CD14-positive monocyte (primary cell): Measurements from ENCODE around the gene LPIN2. TPM values are rescaled to one million over a fixed set of nuclear protein-coding genes. Genes with fewer than 3 reads are reported as not detected.

Source experiments
- DNase-seq, 3 donors: peaks; one replicate each; pipeline ENCODE4 v3.0.0-alpha.2; 2011 to 2022
- H2AFZ ChIP-seq: 2 replicates; pipeline ENCODE4 v1.6.0; 2012; ENCODE audit warnings: mild to moderate bottlenecking, low read depth, low read length, inconsistent platforms; ENCODE audit not compliant: insufficient read depth, poor library complexity, severe bottlenecking
- H3K27ac ChIP-seq, 2 donors: 1 replicate in 1 of 2; 2 replicates in 1 of 2; pipeline ENCODE4 v1.5.1; 2012 to 2013; ENCODE audit warnings: low read length in 2 of 2, control low read depth in 1 of 2, inconsistent platforms in 1 of 2, low read depth in 1 of 2, mild to moderate bottlenecking in 1 of 2
- H3K27me3 ChIP-seq, 2 donors: one replicate each; pipeline versions ENCODE4 v1.6.0 to v1.6.1; 2011 to 2013; ENCODE audit warnings: low read length in 2 of 2; ENCODE audit not compliant: control insufficient read depth in 2 of 2, insufficient read depth in 2 of 2
- H3K36me3 ChIP-seq, 2 donors: replicated peaks in 1 of 2; 1 replicate in 1 of 2; 2 replicates in 1 of 2; pipeline versions ENCODE4 v1.5.1 to v1.6.1; 2012 to 2013; ENCODE audit warnings: low read length in 2 of 2, control low read depth in 1 of 2, inconsistent platforms in 1 of 2, mild to moderate bottlenecking in 1 of 2; ENCODE audit not compliant: insufficient read depth in 2 of 2, control insufficient read depth in 1 of 2
- H3K4me1 ChIP-seq, 2 donors: 1 replicate in 1 of 2; 2 replicates in 1 of 2; pipeline versions ENCODE4 v1.5.1 to v1.6.1; 2012 to 2013; ENCODE audit warnings: low read length in 2 of 2, control low read depth in 1 of 2, inconsistent platforms in 1 of 2, mild to moderate bottlenecking in 1 of 2, moderate library complexity in 1 of 2; ENCODE audit not compliant: insufficient read depth in 2 of 2, control insufficient read depth in 1 of 2
- H3K4me2 ChIP-seq: replicated peaks from 2 replicates; pipeline ENCODE3; 2012; ENCODE audit warnings: low read length, moderate library complexity, mild to moderate bottlenecking; ENCODE audit not compliant: poor library complexity, severe bottlenecking; ENCODE audit errors: extremely low read depth
- H3K4me3 ChIP-seq, 3 experiments: fragments of 200-600 bp in 1 of 3; sonication (generic) in 1 of 3; replicated peaks in 1 of 3; 1 replicate in 2 of 3; 2 replicates in 1 of 3; pipeline ENCODE4 v1.5.1; 2011 to 2013; ENCODE audit warnings: low read length in 3 of 3, mild to moderate bottlenecking in 3 of 3, control low read depth in 2 of 3, low read depth in 2 of 3, inconsistent platforms in 1 of 3, moderate library complexity in 1 of 3
- H3K79me2 ChIP-seq: 2 replicates; pipeline ENCODE4 v1.6.0; 2012; ENCODE audit warnings: mild to moderate bottlenecking, control low read depth, inconsistent platforms, low read length, moderate library complexity; ENCODE audit not compliant: insufficient read depth
- H3K9ac ChIP-seq: 2 replicates; pipeline ENCODE4 v1.6.0; 2017; ENCODE audit warnings: low read length, mild to moderate bottlenecking; ENCODE audit not compliant: insufficient read depth, poor library complexity, severe bottlenecking
- H3K9me3 ChIP-seq, 2 donors: replicated peaks in 1 of 2; 1 replicate in 1 of 2; 2 replicates in 1 of 2; pipeline versions ENCODE4 v1.5.1 to v1.6.1; 2012 to 2013; ENCODE audit warnings: low read length in 2 of 2, control low read depth in 1 of 2; ENCODE audit not compliant: control insufficient read depth in 1 of 2, insufficient read depth in 1 of 2
- H4K20me1 ChIP-seq: 2 replicates; pipeline ENCODE4 v1.6.0; 2012; ENCODE audit warnings: mild to moderate bottlenecking, low read length, control low read depth, moderate library complexity; ENCODE audit not compliant: insufficient read depth
- H3K27ac Mint-ChIP-seq, 7 donors: one replicate each; pipeline ENCODE4 v1.8.0; 2020; ENCODE audit warnings: mild to moderate bottlenecking in 7 of 7, mixed read lengths in 7 of 7, moderate library complexity in 6 of 7, inconsistent platforms in 2 of 7
- H3K27me3 Mint-ChIP-seq, 3 donors: one replicate each; pipeline ENCODE4 v1.8.0; 2021 to 2022; ENCODE audit warnings: low read depth in 3 of 3, mild to moderate bottlenecking in 3 of 3, mixed read lengths in 3 of 3, moderate library complexity in 3 of 3, inconsistent platforms in 1 of 3
- H3K36me3 Mint-ChIP-seq, 2 donors: one replicate each; pipeline ENCODE4 v1.8.0; 2020; ENCODE audit warnings: mixed read lengths in 2 of 2, inconsistent platforms in 1 of 2, mild to moderate bottlenecking in 1 of 2
- H3K4me1 Mint-ChIP-seq: one replicate; pipeline ENCODE4 v1.8.0; 2020; ENCODE audit warnings: mild to moderate bottlenecking, mixed read lengths
- H3K4me3 Mint-ChIP-seq, 2 donors: one replicate each; pipeline ENCODE4 v1.8.0; 2020; ENCODE audit warnings: mild to moderate bottlenecking in 2 of 2, mixed read lengths in 2 of 2, moderate library complexity in 1 of 2
- H3K9me3 Mint-ChIP-seq, 7 donors: one replicate each; pipeline ENCODE4 v1.8.0; 2020 to 2022; ENCODE audit warnings: mixed read lengths in 7 of 7, mild to moderate bottlenecking in 6 of 7, moderate library complexity in 6 of 7, inconsistent platforms in 2 of 7
- whole genome bisulfite sequencing: methylation state at CpG from one replicate; pipeline ENCODE4 v1.1.5; 2013; ENCODE audit warnings: missing lambda C conversion rate; ENCODE audit not compliant: insufficient coverage; 5-methylcytosine and 5-hydroxymethylcytosine counted together
- intact Hi-C, 2 donors: fragments of 100-400 bp; cut with micrococcal nuclease; formaldehyde crosslinking; loops; one replicate each; pipeline versions ENCODE4 v1.15.0 to v1.15.1; 2023
- polyA plus RNA-seq, 3 donors: library from polyadenylated mRNA; depleted of rRNA in 1 of 3; unstranded in 2 of 3; stranded (reverse) in 1 of 3; fragments of 300-500 nt in 2 of 3; fragments of >200 nt in 1 of 3; fragmentation: Illumina TruSeq in 2 of 3; gene quantifications; 1 replicate in 2 of 3; 2 replicates in 1 of 3; pipeline ENCODE4 v1.2.3, GENCODE V29; 2012 to 2021
- TF ChIP-seq, protein P1 (sequence below): fragments of 200-600 bp; IDR thresholded peaks from one replicate; pipeline ENCODE4 v1.8.0; 2022; ENCODE audit warnings: antibody characterized with exemption, mild to moderate bottlenecking

The LPIN2 gene
- polyA plus RNA-seq, 3 donors = 9.3 to 16.3 (median 10.3) TPM

DNA sequence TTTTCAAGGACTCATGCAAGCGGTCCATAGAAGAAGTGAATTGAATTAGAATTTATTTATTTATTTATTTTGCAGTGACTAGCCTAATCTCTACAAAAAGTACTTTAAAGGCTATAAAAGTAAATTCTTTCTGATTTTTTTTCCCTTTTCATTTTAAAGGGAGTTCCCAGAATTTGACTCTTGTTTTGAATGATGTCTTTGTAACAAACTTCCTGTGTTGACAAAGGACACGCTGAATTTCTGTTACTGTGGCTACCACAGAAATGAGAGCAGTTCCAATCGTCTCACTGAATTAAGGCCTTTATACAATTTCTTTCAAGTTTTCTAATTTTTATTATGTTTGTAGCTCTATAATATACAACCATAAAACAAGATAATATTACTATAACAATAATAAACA lies 46.3 kb upstream of the LPIN2 start:
- Histone ChIP-seq H3K36me3 (no peaks in the 10 kb centered on the region), H4K20me1 (no peaks in the 10 kb centered on the region), H3K9ac (no peak overlapping the region), H3K27ac (no peak overlapping the region), H3K27me3 (no peaks in the 10 kb centered on the region), H3K79me2 (no peaks in the 10 kb centered on the region), H3K4me1 (no peaks in the 10 kb centered on the region), H3K9me3 (no peaks in the 10 kb centered on the region), H2AFZ (no peak overlapping the region), H3K4me2 (no peak overlapping the region), H3K4me3 (no peak overlapping the region)
- WGBS = no CpG with 5 or more reads among the region's 3 CpGs
- no peak overlapping the region for H3K4me3 Mint-ChIP-seq
- H3K36me3 Mint-ChIP-seq = no peaks in the 10 kb centered on the region
- peaks cover 0 to 2% (median 2%) of the 10 kb centered on the region in 3 donors for H3K27me3 Mint-ChIP-seq
- H3K9me3 Mint-ChIP-seq = no peaks in the 10 kb centered on the region
- intact Hi-C loops = no loop called here
- TF ChIP-seq, protein P1, sequence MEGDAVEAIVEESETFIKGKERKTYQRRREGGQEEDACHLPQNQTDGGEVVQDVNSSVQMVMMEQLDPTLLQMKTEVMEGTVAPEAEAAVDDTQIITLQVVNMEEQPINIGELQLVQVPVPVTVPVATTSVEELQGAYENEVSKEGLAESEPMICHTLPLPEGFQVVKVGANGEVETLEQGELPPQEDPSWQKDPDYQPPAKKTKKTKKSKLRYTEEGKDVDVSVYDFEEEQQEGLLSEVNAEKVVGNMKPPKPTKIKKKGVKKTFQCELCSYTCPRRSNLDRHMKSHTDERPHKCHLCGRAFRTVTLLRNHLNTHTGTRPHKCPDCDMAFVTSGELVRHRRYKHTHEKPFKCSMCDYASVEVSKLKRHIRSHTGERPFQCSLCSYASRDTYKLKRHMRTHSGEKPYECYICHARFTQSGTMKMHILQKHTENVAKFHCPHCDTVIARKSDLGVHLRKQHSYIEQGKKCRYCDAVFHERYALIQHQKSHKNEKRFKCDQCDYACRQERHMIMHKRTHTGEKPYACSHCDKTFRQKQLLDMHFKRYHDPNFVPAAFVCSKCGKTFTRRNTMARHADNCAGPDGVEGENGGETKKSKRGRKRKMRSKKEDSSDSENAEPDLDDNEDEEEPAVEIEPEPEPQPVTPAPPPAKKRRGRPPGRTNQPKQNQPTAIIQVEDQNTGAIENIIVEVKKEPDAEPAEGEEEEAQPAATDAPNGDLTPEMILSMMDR = no peak
- DNase-seq = no peak
- H3K4me1 Mint-ChIP-seq = peaks cover 32% of the 10 kb centered on the region
- peak overlapping the region in 1 of 7 donors; percentile 26 for H3K27ac Mint-ChIP-seq

GRCh38 chr18:3058328-3059191 lies 45.6 kb upstream of the LPIN2 start:
- Histone ChIP-seq H3K4me1 (no peaks in the 10 kb centered on the region), H3K9me3 (no peaks in the 10 kb centered on the region), H2AFZ (no peak overlapping the region), H3K9ac (no peak overlapping the region), H3K36me3 (no peaks in the 10 kb centered on the region), H3K4me3 (no peak overlapping the region), H3K79me2 (no peaks in the 10 kb centered on the region), H3K4me2 (no peak overlapping the region), H3K27ac (no peak overlapping the region), H3K27me3 (no peaks in the 10 kb centered on the region), H4K20me1 (no peaks in the 10 kb centered on the region)
- no peak for DNase-seq
- TF ChIP-seq, protein P1 = no peak
- Mint-ChIP-seq H3K9me3 (peaks cover 0 to 1% (median 0%) of the 10 kb centered on the region in 7 donors), H3K4me1 (peaks cover 32% of the 10 kb centered on the region), H3K27me3 (peaks cover 0 to 2% (median 2%) of the 10 kb centered on the region in 3 donors), H3K27ac (peak overlapping the region in 2 of 7 donors; percentile 26 to 38), H3K4me3 (no peak overlapping the region), H3K36me3 (no peaks in the 10 kb centered on the region)
- 98% methylated on average over 5 of the region's 6 CpGs for WGBS
- intact Hi-C loops = no loop called here
